Transverse colon (tissue), 4 donors: Measurements from ENCODE around the gene HPS1. TPM values are rescaled to one million over a fixed set of nuclear protein-coding genes. Genes with fewer than 3 reads are reported as not detected.

Experiments used
- DNase-seq: peaks from one replicate; pipeline ENCODE4 v3.0.0-alpha.2; 2019
- H3K27ac ChIP-seq, 4 donors: fragments of 200-600 bp; sonication (generic); 2 replicates each; pipeline ENCODE4 v1.5.1; 2016 to 2018; ENCODE audit warnings: inconsistent platforms in 4 of 4
- H3K27me3 ChIP-seq: fragments of 200-600 bp; sonication (generic); 2 replicates; pipeline ENCODE4 v1.5.1; 2017; ENCODE audit warnings: inconsistent platforms
- H3K36me3 ChIP-seq, 4 donors: fragments of 200-600 bp; sonication (generic); 2 replicates each; pipeline ENCODE4 v1.5.1; 2017 to 2019; ENCODE audit warnings: inconsistent platforms in 4 of 4
- H3K4me1 ChIP-seq, 4 donors: fragments of 200-600 bp; sonication (generic); 2 replicates each; pipeline ENCODE4 v1.5.1; 2017 to 2020; ENCODE audit warnings: inconsistent platforms in 4 of 4
- H3K4me3 ChIP-seq, 4 donors: fragments of 200-600 bp; sonication (generic); 1 replicate in 1 of 4; 2 replicates in 3 of 4; pipeline versions ENCODE4 v1.5.1 to v1.6.1; 2017 to 2019; ENCODE audit warnings: inconsistent platforms in 4 of 4
- H3K9me3 ChIP-seq, 2 donors: fragments of 200-600 bp; sonication (generic); 2 replicates each; pipeline ENCODE4 v1.5.1; 2017 to 2019; ENCODE audit warnings: inconsistent platforms in 2 of 2
- EP300 ChIP-seq: sonication (generic); formaldehyde crosslinking; IDR thresholded peaks from one replicate; pipeline ENCODE4 v1.6.1; 2017; ENCODE audit warnings: antibody characterized with exemption, low read depth
- POLR2A ChIP-seq: fragments of 450-650 bp; IDR thresholded peaks from one replicate; pipeline ENCODE4 v1.6.1; 2016; ENCODE audit warnings: antibody characterized with exemption, mild to moderate bottlenecking, moderate library complexity
- POLR2AphosphoS5 ChIP-seq, 3 donors: sonication (generic); formaldehyde crosslinking; IDR thresholded peaks; one replicate each; pipeline ENCODE4 v1.6.1; 2016; ENCODE audit warnings: antibody characterized with exemption in 3 of 3
- WGBS, 2 donors: methylation state at CpG; one replicate each; pipeline ENCODE4 v1.1.5; 2018; ENCODE audit warnings: low coverage in 1 of 2; 5-methylcytosine and 5-hydroxymethylcytosine counted together
- in situ Hi-C, 4 donors: fragments of 200-750 bp; cut with MboI; loops; one replicate each; pipeline versions ENCODE4 v1.15.0 to v1.15.1; 2017; ENCODE audit warnings: low sequenced_read_pairs in 3 of 4, low pct_ligation_motif_present in 1 of 4, low pct_unique_long_range_greater_than_20kb in 1 of 4
- intact Hi-C: fragments of 100-400 bp; cut with DNase I; formaldehyde crosslinking; loops from one replicate; pipeline ENCODE4 v1.15.1; 2023; ENCODE audit warnings: low total_unique reads
- total RNA-seq, 4 donors: library from RNA; depleted of rRNA; stranded (reverse); fragments of >200 nt; gene quantifications; one replicate each; pipeline ENCODE4 v1.1.0, GENCODE V29; 2016
- TF ChIP-seq, protein P1 (sequence below), 5 experiments: fragments of 200-600 bp in 3 of 5; fragments of 450-650 bp in 2 of 5; sonication (generic) in 3 of 5; IDR thresholded peaks; 1 replicate in 2 of 5; 2 replicates in 3 of 5; pipeline ENCODE4 v1.5.1; 2016 to 2017; ENCODE audit warnings: antibody characterized with exemption in 5 of 5, inconsistent platforms in 3 of 5, mild to moderate bottlenecking in 2 of 5, moderate library complexity in 1 of 5

The HPS1 gene
- total RNA-seq, 4 donors from 2014 or later = 62.9 to 160 (median 95.1) TPM

DNA sequence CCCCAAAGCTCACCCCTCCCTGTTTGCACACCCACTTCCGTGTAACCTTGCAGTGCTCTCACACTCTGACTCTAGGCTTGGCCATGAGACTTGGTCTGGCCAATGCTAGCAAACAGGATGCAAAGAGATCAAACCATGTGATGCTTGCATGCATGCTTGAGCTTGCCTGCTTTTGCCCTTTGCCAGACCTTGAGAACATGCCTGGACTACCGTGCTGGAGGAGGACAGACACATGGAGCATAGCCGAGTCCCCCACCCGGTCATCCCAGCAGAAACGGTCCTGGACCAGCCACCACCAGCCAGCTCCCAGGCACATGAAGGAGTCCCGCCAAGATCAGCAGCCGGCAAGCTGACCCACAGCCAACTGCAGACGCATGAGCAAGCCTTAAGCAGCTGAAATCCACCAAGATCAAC is 55.1 kb downstream of the HPS1 start:
- intact Hi-C loops = no loop called here
- no peak overlapping the region for H3K4me3 ChIP-seq
- peak overlapping the region in 1 of 4 donors; percentile 17 for H3K27ac ChIP-seq
- no peaks in the 10 kb centered on the region for H3K27me3 ChIP-seq
- no peak for DNase-seq
- TF ChIP-seq POLR2A (no peak), POLR2AphosphoS5 (IDR thresholded peaks at IDR 0.05) (no peak), EP300 (no peak)
- TF ChIP-seq, protein P1, sequence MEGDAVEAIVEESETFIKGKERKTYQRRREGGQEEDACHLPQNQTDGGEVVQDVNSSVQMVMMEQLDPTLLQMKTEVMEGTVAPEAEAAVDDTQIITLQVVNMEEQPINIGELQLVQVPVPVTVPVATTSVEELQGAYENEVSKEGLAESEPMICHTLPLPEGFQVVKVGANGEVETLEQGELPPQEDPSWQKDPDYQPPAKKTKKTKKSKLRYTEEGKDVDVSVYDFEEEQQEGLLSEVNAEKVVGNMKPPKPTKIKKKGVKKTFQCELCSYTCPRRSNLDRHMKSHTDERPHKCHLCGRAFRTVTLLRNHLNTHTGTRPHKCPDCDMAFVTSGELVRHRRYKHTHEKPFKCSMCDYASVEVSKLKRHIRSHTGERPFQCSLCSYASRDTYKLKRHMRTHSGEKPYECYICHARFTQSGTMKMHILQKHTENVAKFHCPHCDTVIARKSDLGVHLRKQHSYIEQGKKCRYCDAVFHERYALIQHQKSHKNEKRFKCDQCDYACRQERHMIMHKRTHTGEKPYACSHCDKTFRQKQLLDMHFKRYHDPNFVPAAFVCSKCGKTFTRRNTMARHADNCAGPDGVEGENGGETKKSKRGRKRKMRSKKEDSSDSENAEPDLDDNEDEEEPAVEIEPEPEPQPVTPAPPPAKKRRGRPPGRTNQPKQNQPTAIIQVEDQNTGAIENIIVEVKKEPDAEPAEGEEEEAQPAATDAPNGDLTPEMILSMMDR (IDR thresholded peaks at IDR 0.05) = no peak
- WGBS, 2 donors = 57% methylated on average over 8 of the region's 8 CpGs; no CpG with 5 or more reads in 1 of the 2 donors
- no peaks in the 10 kb centered on the region for H3K4me1 ChIP-seq
- no peaks in the 10 kb centered on the region for H3K36me3 ChIP-seq
- no peaks in the 10 kb centered on the region for H3K9me3 ChIP-seq
- in situ Hi-C loops = no loop called here

DNA sequence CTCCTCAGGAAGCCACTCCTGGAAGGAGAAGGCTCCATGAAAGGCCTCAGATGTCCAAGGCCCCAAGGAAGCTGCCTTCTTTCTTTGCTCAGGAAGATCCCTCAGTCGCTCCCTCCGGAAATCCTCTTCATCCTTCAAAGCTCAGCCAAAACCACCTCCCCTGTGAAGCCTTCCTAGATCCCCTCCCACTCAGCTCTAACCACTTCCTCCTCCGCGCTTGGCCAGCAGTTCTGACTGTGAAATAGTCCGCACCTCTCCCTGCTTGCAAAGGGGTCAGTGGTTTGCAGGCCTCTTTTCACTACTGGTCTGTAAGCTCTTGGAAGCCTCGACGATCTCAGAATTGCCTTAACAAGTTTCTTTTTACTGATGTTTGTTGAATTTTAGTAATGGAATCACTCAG is 55.7 kb downstream of the HPS1 start:
- Histone ChIP-seq H3K27ac (peak overlapping the region in 1 of 4 donors; percentile 17), H3K36me3 (no peaks in the 10 kb centered on the region), H3K4me1 (no peaks in the 10 kb centered on the region), H3K9me3 (no peaks in the 10 kb centered on the region), H3K27me3 (no peaks in the 10 kb centered on the region), H3K4me3 (no peak overlapping the region)
- WGBS, 2 donors = 75% methylated on average over 7 of the region's 7 CpGs; no CpG with 5 or more reads in 1 of the 2 donors
- in situ Hi-C loops (no loop called here), intact Hi-C loops (no loop called here)
- TF ChIP-seq EP300 = no peak
- TF ChIP-seq, protein P1 (IDR thresholded peaks at IDR 0.05) = no peak
- TF ChIP-seq POLR2A = no peak
- TF ChIP-seq POLR2AphosphoS5 (IDR thresholded peaks at IDR 0.05) = no peak
- DNase-seq = no peak

DNA sequence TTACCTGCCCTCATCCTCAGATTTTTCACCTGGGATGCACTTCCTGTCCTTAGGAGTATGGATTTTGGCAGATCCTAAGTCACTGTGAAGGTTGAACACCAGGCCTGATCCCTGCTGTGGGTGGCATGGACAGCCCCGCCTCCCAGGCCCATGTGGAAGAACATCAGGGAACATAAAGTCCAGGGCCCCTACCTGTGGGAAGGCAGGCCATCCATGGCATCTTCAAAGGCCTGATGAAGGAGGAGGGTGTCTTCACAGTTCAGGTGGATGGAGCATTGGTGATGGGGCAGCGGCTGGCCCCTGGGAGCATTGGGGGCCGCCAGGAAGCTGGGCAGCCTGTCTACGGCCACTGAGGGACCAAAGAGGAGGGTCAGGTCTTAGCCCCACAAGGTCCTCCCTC is 56.3 kb downstream of the HPS1 start:
- Histone ChIP-seq H3K36me3 (no peaks in the 10 kb centered on the region), H3K4me3 (no peak overlapping the region), H3K9me3 (no peaks in the 10 kb centered on the region), H3K27me3 (no peaks in the 10 kb centered on the region), H3K27ac (no peak overlapping the region), H3K4me1 (no peaks in the 10 kb centered on the region)
- intact Hi-C loops (no loop called here), in situ Hi-C loops (no loop called here)
- WGBS, 2 donors = 96 to 100% methylated on average over 1 to 4 of the region's 4 CpGs
- DNase-seq = no peak
- TF ChIP-seq POLR2A (no peak), EP300 (no peak), POLR2AphosphoS5 (IDR thresholded peaks at IDR 0.05) (no peak)
- TF ChIP-seq, protein P1 (IDR thresholded peaks at IDR 0.05) = no peak

DNA sequence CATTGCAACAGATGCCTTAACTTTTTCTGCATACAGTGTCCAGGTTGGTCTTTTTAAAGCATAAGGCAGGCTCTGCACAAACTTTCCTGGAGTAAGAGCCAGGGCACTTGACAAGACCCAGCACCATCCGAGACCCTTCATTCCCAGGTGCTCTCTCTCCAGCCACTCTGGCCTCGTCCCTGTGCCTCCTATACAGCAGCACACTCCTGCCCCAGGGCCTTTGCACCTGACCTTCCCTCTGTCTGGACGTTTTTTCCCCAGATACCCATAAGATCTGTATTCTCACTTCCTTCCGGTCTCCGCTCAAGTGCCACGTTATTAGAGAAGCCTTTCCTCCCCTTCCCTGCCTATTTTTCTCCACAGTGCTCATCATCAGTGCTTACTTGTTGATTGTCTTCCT is 57.3 kb downstream of the HPS1 start:
- WGBS, 2 donors = 77 to 79% methylated on average over 6 of the region's 6 CpGs
- TF ChIP-seq POLR2A = no peak
- no peak for TF ChIP-seq POLR2AphosphoS5 (IDR thresholded peaks at IDR 0.05)
- TF ChIP-seq EP300 = no peak
- H3K9me3 ChIP-seq = no peaks in the 10 kb centered on the region
- H3K27ac ChIP-seq = no peak overlapping the region
- intact Hi-C loops = no loop called here
- no peaks in the 10 kb centered on the region for H3K27me3 ChIP-seq
- no peak for DNase-seq
- H3K4me3 ChIP-seq = no peak overlapping the region
- no peaks in the 10 kb centered on the region for H3K36me3 ChIP-seq
- H3K4me1 ChIP-seq = no peaks in the 10 kb centered on the region
- in situ Hi-C loops = no loop called here

DNA sequence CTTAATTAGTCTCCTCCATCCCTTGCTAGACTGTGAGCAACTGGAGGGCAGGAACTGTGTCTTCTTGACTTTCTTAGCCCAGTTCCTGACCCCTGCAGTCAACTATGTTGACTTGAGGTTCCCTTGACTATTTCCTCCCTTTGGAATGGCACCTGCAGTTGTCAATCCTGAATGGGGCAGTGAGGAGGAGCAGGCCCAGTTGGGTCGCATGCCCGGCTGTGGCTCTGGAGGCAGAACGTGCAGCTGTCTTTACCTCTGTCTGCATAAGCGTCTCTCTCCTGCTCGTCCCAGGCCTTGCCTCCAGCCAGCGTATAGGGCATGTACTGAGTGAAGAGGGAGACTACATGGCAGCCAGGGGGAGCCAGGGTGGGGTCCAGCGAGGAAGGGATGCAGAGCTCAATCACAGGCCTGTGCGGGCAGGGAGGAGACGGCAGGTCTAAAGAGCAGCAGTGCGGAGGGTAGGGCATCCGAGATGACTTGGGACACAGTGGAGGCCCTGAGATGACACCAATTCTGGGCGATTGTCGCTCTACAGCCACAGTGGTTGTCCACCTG is 58.6 kb downstream of the HPS1 start:
- no peaks in the 10 kb centered on the region for H3K4me1 ChIP-seq
- in situ Hi-C loops = no loop called here
- no peak for DNase-seq
- no peaks in the 10 kb centered on the region for H3K27me3 ChIP-seq
- H3K4me3 ChIP-seq = no peak overlapping the region
- 93% methylated on average over 13 of the region's 13 CpGs; no CpG with 5 or more reads in 1 of the 2 donors for WGBS, 2 donors
- no peaks in the 10 kb centered on the region for H3K36me3 ChIP-seq
- intact Hi-C loops = no loop called here
- H3K9me3 ChIP-seq = no peaks in the 10 kb centered on the region
- H3K27ac ChIP-seq = no peak overlapping the region
- TF ChIP-seq, protein P1 (IDR thresholded peaks at IDR 0.05) = no peak
- no peak for TF ChIP-seq EP300
- no peak for TF ChIP-seq POLR2AphosphoS5 (IDR thresholded peaks at IDR 0.05)
- TF ChIP-seq POLR2A = no peak
